ENCODE measurements around the gene SERINC4.
"Not testable (repeated sequence)": the region's sequence is repeated elsewhere in the genome, so short reads cannot be mapped to it uniquely, and the experiment has no call there.

Gene SERINC4

DNA sequence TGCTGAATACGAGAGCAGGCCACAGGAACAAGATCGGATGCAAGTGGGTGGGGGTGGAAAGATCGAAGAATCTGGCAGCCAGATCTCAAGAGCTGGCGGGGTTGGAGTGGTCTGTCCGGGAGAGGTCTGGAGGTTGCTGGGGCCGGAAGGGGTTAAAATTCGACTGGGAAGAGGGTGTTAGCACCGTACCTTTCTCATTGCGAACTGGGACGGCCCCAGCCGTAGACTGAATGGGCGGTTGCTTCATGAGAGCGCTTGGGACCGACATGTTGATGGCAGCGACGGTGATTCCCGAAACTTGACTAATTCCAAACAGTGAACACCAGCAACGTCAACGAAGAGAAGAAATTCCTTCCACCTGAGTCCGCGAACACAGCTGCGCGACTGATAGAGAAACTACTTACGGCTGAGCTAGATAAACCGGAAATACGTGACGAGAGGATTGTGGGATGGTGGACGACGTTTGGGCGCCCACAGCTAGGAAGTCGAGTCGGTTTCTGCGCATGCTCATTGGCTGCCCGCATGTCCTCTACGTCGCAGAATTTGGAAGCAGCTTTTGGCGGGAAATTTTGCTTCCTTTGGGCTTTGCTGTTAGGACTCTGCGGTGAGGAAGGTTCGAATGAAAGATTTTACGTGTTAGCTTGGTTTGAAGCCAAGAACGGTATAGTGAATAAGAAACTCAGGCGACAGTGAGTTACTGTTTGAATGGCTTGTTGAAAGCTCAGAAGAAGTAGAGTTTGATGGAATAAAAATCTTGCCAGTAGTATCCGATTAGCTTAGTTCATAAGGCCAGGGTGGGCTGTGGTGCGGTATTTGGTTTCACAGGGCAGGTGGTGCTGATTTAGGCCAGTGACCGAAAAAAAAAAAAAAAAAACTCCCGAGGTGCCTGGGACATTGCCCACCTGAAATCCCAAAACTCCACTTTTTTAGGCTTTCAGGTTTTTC is 24.6 kb upstream of the SERINC4 start, which contains the start of gene MFAP1:
Gene MFAP1 (minus strand): TSS at position 389 of the 945 bp plus-strand sequence. CDS start 121 bp downstream, at position 268.
- Histone ChIP-seq H3K4me3 (IDR thresholded peaks at IDR 0.05; ENCODE audit: insufficient read depth, low read depth, low read length) (no peak within 1 kb of the TSS), H4K20me1 (ENCODE audit: insufficient read depth) (no peaks in the 10 kb centered on the region), H3K27ac (peak within 1 kb of the TSS; percentile 66), H3K36me3 (ENCODE audit: insufficient read depth) (no peaks in the 10 kb centered on the region; the same call in 1 of the 2 replicates), H3K9ac (peak within 1 kb of the TSS; percentile 70), H3K79me2 (ENCODE audit: insufficient read depth, low read depth) (peaks cover 91% of the 10 kb centered on the region), H2AFZ (ENCODE audit: low read depth) (peak within 1 kb of the TSS; percentile 77), H3K4me2 (peak within 1 kb of the TSS; percentile 54), H3K27me3 (ENCODE audit: insufficient read depth, low read depth) (no peaks in the 10 kb centered on the region), H3K4me1 (ENCODE audit: low read depth, poor library complexity, severe bottlenecking) (peaks cover 41% of the 10 kb centered on the region)
- TF ChIP-seq, protein P1, sequence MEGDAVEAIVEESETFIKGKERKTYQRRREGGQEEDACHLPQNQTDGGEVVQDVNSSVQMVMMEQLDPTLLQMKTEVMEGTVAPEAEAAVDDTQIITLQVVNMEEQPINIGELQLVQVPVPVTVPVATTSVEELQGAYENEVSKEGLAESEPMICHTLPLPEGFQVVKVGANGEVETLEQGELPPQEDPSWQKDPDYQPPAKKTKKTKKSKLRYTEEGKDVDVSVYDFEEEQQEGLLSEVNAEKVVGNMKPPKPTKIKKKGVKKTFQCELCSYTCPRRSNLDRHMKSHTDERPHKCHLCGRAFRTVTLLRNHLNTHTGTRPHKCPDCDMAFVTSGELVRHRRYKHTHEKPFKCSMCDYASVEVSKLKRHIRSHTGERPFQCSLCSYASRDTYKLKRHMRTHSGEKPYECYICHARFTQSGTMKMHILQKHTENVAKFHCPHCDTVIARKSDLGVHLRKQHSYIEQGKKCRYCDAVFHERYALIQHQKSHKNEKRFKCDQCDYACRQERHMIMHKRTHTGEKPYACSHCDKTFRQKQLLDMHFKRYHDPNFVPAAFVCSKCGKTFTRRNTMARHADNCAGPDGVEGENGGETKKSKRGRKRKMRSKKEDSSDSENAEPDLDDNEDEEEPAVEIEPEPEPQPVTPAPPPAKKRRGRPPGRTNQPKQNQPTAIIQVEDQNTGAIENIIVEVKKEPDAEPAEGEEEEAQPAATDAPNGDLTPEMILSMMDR (conservative IDR thresholded peaks at IDR 0.05; ENCODE audit: low read depth, low read length) = no peak

DNA sequence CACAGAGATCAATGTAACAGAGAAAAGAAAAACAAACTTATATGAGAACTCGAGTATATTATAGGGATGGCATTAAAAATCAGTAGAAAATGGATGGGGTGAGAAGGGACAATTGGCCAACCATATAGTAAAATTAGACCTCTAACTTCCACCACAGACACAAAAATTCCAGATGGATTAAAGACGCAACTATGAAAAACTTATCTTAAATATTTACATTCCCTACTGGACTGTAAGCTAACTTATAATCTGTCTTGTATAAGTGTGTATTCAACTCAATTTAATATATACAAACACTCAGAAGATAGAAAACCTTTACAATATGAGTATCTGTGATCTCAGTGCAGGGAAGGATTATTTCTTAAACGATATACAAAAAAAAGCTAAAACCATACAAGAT is 21.5 kb upstream of the SERINC4 start:
- Histone ChIP-seq H3K27me3 (ENCODE audit: insufficient read depth, low read depth) (no peaks in the 10 kb centered on the region), H3K4me3 (IDR thresholded peaks at IDR 0.05; ENCODE audit: insufficient read depth, low read depth, low read length) (no peak overlapping the region), H3K79me2 (ENCODE audit: insufficient read depth, low read depth) (peaks cover 75% of the 10 kb centered on the region), H3K36me3 (ENCODE audit: insufficient read depth) (no peaks in the 10 kb centered on the region), H3K4me2 (no peak overlapping the region), H2AFZ (ENCODE audit: low read depth) (no peak overlapping the region), H3K4me1 (ENCODE audit: low read depth, poor library complexity, severe bottlenecking) (peaks cover 22% of the 10 kb centered on the region), H3K27ac (no peak overlapping the region), H4K20me1 (ENCODE audit: insufficient read depth) (no peaks in the 10 kb centered on the region), H3K9ac (no peak overlapping the region)
- TF ChIP-seq, protein P1 (conservative IDR thresholded peaks at IDR 0.05; ENCODE audit: low read depth, low read length) = no peak

DNA sequence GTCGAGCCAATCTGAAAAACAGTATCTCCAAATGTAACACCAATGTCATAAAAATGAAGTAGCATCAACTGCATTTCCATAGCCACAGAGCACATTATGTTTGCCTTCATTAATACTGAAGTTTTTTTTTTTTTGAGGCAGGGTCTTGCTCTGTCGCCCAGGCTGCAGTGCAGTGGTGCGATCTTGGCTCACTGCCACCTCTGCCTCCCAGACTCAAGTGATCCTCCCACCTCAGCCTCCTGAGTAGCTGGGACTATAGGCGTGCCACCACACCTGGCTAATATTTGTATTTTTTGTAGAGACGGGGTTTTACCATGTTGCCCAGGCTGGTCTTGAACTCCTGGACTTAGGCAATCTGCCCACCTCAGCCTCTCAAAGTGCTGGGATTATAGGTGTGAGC is 15.0 kb upstream of the SERINC4 start:
- H3K27me3 ChIP-seq (ENCODE audit: insufficient read depth, low read depth); H3K36me3 ChIP-seq (ENCODE audit: insufficient read depth); H2AFZ ChIP-seq (ENCODE audit: low read depth); H3K4me1 ChIP-seq (ENCODE audit: low read depth, poor library complexity, severe bottlenecking); H3K4me2 ChIP-seq; H3K9ac ChIP-seq; H3K27ac ChIP-seq; H4K20me1 ChIP-seq (ENCODE audit: insufficient read depth); H3K4me3 ChIP-seq (IDR thresholded peaks at IDR 0.05; ENCODE audit: insufficient read depth, low read depth, low read length): not testable (repeated sequence)
- peaks cover 19% of the 10 kb centered on the region for H3K79me2 ChIP-seq (ENCODE audit: insufficient read depth, low read depth)

DNA sequence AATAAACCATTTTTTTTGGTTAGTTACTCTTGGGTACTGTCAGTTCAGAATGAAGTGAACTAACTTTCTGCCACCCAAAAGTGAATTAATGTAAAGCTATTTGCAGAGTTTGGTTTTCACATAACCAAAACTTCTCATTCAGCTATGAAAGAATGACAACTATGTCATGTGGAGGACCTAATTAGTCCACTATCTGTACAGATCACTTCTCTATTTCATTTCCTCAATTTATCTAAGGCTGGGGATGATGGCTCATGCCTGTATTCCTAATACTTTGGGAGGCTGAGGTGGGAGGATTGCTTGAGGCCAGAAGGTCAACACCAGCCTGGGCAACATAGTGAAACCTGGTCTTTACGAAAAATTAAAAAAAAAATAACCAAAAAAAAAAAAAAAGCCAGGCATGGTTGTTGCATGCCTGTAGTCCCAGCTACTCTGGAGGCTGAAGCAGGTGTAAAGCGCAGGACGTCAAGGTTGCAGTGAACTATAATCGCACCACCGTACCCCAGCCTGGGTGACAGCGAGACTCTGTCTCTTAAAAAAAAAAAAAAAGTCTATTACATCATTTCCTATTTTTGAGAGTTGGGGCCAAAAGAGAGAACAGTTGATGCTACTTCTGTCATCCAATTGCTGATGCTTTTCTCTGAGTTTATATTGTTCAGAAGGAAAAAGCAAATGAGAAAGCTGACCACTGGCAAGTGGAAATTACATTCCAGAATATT is 9.1 kb upstream of the SERINC4 start:
- Histone ChIP-seq H3K36me3 (ENCODE audit: insufficient read depth) (peaks cover 7% of the 10 kb centered on the region; the same call in 1 of the 2 replicates), H3K27me3 (ENCODE audit: insufficient read depth, low read depth) (no peaks in the 10 kb centered on the region), H3K27ac (no peak overlapping the region), H2AFZ (ENCODE audit: low read depth) (no peak overlapping the region), H3K9ac (no peak overlapping the region), H4K20me1 (ENCODE audit: insufficient read depth) (no peaks in the 10 kb centered on the region), H3K4me3 (IDR thresholded peaks at IDR 0.05; ENCODE audit: insufficient read depth, low read depth, low read length) (no peak overlapping the region), H3K4me2 (no peak overlapping the region), H3K79me2 (ENCODE audit: insufficient read depth, low read depth) (no peaks in the 10 kb centered on the region), H3K4me1 (ENCODE audit: low read depth, poor library complexity, severe bottlenecking) (peaks cover 5% of the 10 kb centered on the region)
- TF ChIP-seq, protein P1 (conservative IDR thresholded peaks at IDR 0.05; ENCODE audit: low read depth, low read length) = no peak
